PFSK-1 (cell line): ENCODE measurements around the gene FUCA2.

Source experiments
- REST ChIP-seq, 2 experiments: IDR thresholded peaks; 2 replicates each; pipeline versions ENCODE4 v1.6.1 to v1.8.0; 2011 to 2012; ENCODE audit warnings: low read depth in 2 of 2, low read length in 2 of 2, control low read depth in 1 of 2, inconsistent platforms in 1 of 2, mild to moderate bottlenecking in 1 of 2, moderate library complexity in 1 of 2; ENCODE audit not compliant: insufficient read depth in 1 of 2
- SIN3A ChIP-seq: IDR thresholded peaks from 2 replicates; pipeline ENCODE4 v1.6.1; 2012; ENCODE audit warnings: mild to moderate bottlenecking, low read length, moderate library complexity, borderline replicate concordance; ENCODE audit not compliant: insufficient read depth
- TAF1 ChIP-seq: IDR thresholded peaks from 2 replicates; pipeline ENCODE4 v1.6.1; 2012; ENCODE audit warnings: low read length, control low read depth, borderline replicate concordance; ENCODE audit not compliant: insufficient read depth

- TF ChIP-seq SIN3A (no peak), TAF1 (no peak), REST (IDR thresholded peaks at IDR 0.05; ENCODE audit: insufficient read depth in 1 of 2, low read depth in 2 of 2, low read length in 2 of 2) (no peak)
These were observed 20.4 kb upstream of the FUCA2 start for GRCh38 chr6:143531720-143532499.
